Bladder microvascular endothelial cell (primary cell): ENCODE measurements around the gene NRM. TPM values are rescaled to one million over a fixed set of nuclear protein-coding genes. Genes with fewer than 3 reads are reported as not detected.

Experiments used
- total RNA-seq: library from RNA; depleted of rRNA; stranded (reverse); fragments of >200 nt; gene quantifications from 2 replicates; pipeline ENCODE4 v1.2.3, GENCODE V29; 2014

Gene NRM
- 2.4 and 3.1 TPM in 2 replicates for total RNA-seq

DNA sequence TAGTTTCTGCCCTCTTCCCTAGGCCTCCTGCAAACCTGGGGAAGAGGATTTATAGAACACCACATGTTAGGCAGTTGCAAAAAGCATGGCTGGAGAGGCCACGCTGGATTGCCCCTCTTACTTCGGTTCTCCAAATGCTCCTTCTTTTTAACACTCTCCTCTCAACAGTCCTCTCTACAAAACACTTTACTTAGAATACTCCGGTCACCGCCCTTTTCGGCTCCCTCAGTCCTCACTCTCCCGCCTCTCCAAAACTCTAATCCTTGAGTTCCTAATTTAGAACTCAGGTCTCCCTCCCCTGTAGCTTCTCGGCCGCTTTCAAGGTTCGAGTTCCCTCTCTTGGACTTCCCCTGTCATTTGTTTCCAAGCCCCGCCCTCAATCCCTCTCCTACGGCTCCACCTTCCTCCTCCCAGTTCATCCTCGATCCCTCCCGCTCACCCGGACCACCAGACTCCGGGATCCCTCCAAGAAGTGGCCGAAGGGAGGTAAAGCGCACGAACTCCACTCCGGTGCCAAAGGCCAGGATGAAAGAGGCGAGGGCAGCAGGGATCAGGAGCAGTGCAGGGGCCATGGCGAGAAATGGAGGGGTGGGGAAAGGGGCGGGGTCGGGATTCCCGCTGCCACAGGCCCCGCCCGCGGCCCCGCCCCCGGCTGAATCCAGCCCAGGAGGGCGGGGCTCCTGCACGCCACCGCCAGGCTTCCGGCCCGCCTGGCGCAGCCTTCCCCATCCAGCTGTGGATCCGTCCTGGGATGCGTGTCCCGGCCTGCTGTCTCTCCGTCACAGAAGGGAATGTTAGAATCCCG, at the start of gene NRM:
NRM (minus strand) TSS at position 582 of the 805 bp plus-strand sequence; CDS start at position 572, 10 bp downstream.

DNA sequence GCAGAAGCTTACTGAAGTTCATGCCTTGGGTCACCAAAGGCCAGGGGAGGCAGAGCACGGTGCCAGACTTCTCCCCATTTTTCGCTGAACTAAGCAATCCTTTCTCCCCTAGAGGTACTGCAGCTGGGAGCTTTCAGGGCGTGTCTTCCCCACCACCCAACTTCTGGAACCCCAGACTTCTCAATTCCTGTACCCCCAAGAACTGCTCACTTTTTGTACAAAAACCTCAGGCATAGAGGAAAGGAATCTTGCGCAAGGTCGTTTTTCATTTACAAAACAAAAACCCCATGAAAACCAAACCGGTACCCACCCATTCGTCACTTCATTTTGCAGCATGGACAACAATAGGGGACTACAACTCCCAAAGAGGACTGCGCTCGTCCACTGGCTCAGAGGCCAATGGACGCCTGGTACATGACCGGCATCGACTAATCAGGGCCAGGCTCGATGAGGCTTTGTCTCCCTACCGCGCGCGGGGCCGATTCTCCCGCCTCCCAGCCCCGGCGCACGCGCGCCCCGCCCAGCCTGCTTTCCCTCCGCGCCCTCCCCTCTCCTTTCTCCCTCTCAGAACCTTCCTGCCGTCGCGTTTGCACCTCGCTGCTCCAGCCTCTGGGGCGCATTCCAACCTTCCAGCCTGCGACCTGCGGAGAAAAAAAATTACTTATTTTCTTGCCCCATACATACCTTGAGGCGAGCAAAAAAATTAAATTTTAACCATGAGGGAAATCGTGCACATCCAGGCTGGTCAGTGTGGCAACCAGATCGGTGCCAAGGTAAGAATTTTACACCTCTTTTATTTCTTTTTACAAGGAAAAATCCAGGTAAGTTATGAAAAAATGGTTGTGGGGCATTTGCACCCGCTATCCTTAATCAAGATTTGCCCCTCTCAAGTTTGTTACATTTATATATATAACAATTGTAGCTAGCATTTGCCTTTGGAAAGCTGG, 29.3 kb upstream of the NRM start, which contains the start of gene TUBB:
TUBB (plus strand) TSS at position 562 of the 947 bp plus-strand sequence; CDS start at position 717, 155 bp downstream.

DNA sequence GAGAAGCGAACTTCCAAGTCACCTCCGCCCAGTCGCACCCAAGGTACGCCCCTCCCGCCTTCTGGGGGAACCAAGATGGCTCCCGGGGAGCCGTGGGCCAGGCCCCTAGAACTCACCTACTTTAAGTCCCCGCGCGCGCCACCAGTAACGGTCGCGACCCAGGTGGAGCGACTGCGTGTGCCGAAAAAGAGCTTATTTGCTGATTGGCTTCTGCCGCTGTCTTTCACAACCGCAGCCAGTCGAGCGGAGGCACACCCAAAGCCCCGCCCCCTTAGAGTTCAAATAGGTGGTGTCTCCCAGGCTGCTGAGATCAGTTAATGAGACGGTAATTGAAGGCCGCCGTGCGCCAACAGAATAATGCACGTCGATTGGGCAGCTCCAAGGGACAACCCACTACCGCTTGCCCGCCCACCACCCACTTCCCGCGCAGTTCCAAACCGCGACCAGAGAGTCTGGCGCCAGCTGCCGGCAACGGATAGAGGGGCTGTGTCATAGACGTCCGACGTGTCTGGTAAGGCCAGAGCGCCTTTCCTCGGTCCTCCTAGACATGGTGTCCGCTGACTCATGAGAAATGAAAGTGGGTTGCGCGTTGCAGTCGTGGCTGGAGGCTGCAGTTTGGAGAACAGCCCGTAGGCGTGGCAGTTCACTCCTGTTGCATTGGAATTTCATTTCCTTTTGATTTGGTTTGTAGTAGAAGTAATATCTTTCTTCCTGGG, 26.5 kb upstream of the NRM start, which contains the start of gene MDC1:
MDC1 (minus strand) TSS at position 153 of the 716 bp plus-strand sequence. CDS start 2,106 bp downstream, outside the sequence.

GRCh38 chr6:30686009-30686907, 4.5 kb downstream of the NRM start, which contains the start of gene PPP1R18:
PPP1R18 (minus strand) TSS chr6:30686645; CDS start chr6:30686018, 627 bp downstream.

GRCh38 chr6:30672445-30673253, 18.1 kb downstream of the NRM start, which contains the start of gene DHX16:
DHX16 (minus strand) TSS chr6:30673006; CDS start chr6:30672841, 165 bp downstream.

GRCh38 chr6:30646450-30647241, 44.1 kb downstream of the NRM start, which contains the start of gene C6orf136:
C6orf136 (plus strand) TSS chr6:30647133; CDS start chr6:30647232, 99 bp downstream.

Other genes starting within 250 kb of the NRM start
- gene HLA-E, start 201.5 kb downstream of the NRM start, total RNA-seq = 600 and 658 TPM in 2 replicates
- 32.9 and 48.9 TPM in 2 replicates for gene GNL1, start 134.5 kb downstream of the NRM start, total RNA-seq
- gene PRR3, start 133.7 kb downstream of the NRM start, total RNA-seq = 1.3 and 3.2 TPM in 2 replicates
- gene ABCF1, start 119.5 kb downstream of the NRM start, total RNA-seq = 29.3 and 71.2 TPM in 2 replicates
- 11.5 and 14.7 TPM in 2 replicates for gene PPP1R10, start 73.7 kb downstream of the NRM start, total RNA-seq
- gene MRPS18B, start 73.1 kb downstream of the NRM start, total RNA-seq = 25.9 and 46.6 TPM in 2 replicates
- gene ATAT1, start 64.1 kb downstream of the NRM start, total RNA-seq = 2.4 and 6.8 TPM in 2 replicates
- 1.8 and 2.5 TPM in 2 replicates for gene C6orf136, start 43.9 kb downstream of the NRM start, total RNA-seq
- 34.0 and 45.1 TPM in 2 replicates for gene DHX16, start 18.0 kb downstream of the NRM start, total RNA-seq
- gene PPP1R18, start 4.3 kb downstream of the NRM start, total RNA-seq = 47.6 and 53.7 TPM in 2 replicates
- 5.0 and 11.0 TPM in 2 replicates for gene MDC1, start 26.3 kb upstream of the NRM start, total RNA-seq
- 319 and 527 TPM in 2 replicates for gene TUBB, start 29.4 kb upstream of the NRM start, total RNA-seq
- gene FLOT1, start 51.7 kb upstream of the NRM start, total RNA-seq = 82.2 and 94.0 TPM in 2 replicates
- 63.0 and 94.9 TPM in 2 replicates for gene IER3, start 53.6 kb upstream of the NRM start, total RNA-seq
- 2.6 and 18.4 TPM in 2 replicates for gene DDR1, start 193.5 kb upstream of the NRM start, total RNA-seq
- gene GTF2H4, start 217.2 kb upstream of the NRM start, total RNA-seq = 7.6 and 21.7 TPM in 2 replicates
- gene VARS2, start 223.3 kb upstream of the NRM start, total RNA-seq = 11.8 and 23.8 TPM in 2 replicates
- 0.16 TPM in 1 of 2 replicates, not detected in the other for gene SFTA2, start 241.2 kb upstream of the NRM start, total RNA-seq
- not detected in 2 replicates for gene MUCL3, start 250.0 kb upstream of the NRM start, total RNA-seq